HK-2 (cell line): ENCODE measurements around the gene TBC1D2.
"Not testable (repeated sequence)": the region's sequence is repeated elsewhere in the genome, so short reads cannot be mapped to it uniquely, and the experiment has no call there.

ENCODE experiments used
- DNase-seq: peaks from one replicate; pipeline ENCODE4 v3.0.0-alpha.2; 2018; ENCODE audit not compliant: unreplicated experiment

The TBC1D2 gene

GRCh38 chr9:98272083-98272482 lies 16.6 kb upstream of the TBC1D2 start:
- DNase-seq: no peak

- no peak for DNase-seq
Observed at GRCh38 chr9:98271479-98271878, 16.0 kb upstream of the TBC1D2 start.

GRCh38 chr9:98270284-98270683 lies 14.8 kb upstream of the TBC1D2 start:
- DNase-seq: not testable (repeated sequence)

GRCh38 chr9:98269652-98270051 lies 14.2 kb upstream of the TBC1D2 start:
- DNase-seq: not testable (repeated sequence)

- not testable (repeated sequence) for DNase-seq
Observed at GRCh38 chr9:98267556-98267955, 12.1 kb upstream of the TBC1D2 start.

GRCh38 chr9:98264516-98264915 lies 9.1 kb upstream of the TBC1D2 start:
- DNase-seq: no peak

- peak; percentile 69 for DNase-seq
Observed at GRCh38 chr9:98263482-98264357, 8.3 kb upstream of the TBC1D2 start.

GRCh38 chr9:98263080-98263479 lies 7.6 kb upstream of the TBC1D2 start:
- no peak for DNase-seq

- DNase-seq: no peak
Observed at GRCh38 chr9:98262056-98262455, 6.6 kb upstream of the TBC1D2 start.

GRCh38 chr9:98260635-98261034 lies 5.2 kb upstream of the TBC1D2 start:
- no peak for DNase-seq

- DNase-seq: no peak
Observed at GRCh38 chr9:98259791-98260190, 4.3 kb upstream of the TBC1D2 start.

- no peak for DNase-seq
Observed at GRCh38 chr9:98256756-98257155, 1.3 kb upstream of the TBC1D2 start.

- DNase-seq: no peak
Observed at GRCh38 chr9:98255061-98255577, 330 bp downstream of the TBC1D2 start.

GRCh38 chr9:98254228-98255060 lies 1.0 kb downstream of the TBC1D2 start:
- DNase-seq: no peak

- DNase-seq: no peak
Observed at GRCh38 chr9:98253565-98253964, 1.9 kb downstream of the TBC1D2 start.

- DNase-seq: peak; percentile 83
Observed at GRCh38 chr9:98251551-98251950, 3.9 kb downstream of the TBC1D2 start.

GRCh38 chr9:98249771-98250170 lies 5.7 kb downstream of the TBC1D2 start:
- peak; percentile 44 for DNase-seq

- DNase-seq: peak; percentile 89
Observed at GRCh38 chr9:98248737-98249474, 6.5 kb downstream of the TBC1D2 start.

GRCh38 chr9:98247831-98248657 lies 7.4 kb downstream of the TBC1D2 start:
- no peak for DNase-seq

- no peak for DNase-seq
Observed at GRCh38 chr9:98242426-98242825, 13.0 kb downstream of the TBC1D2 start.
